NB4 (cell line): Measurements from ENCODE around the gene HELZ.
A peak's percentile ranks its signal among the peaks of the same experiment; 100 is the strongest.

ENCODE experiments used
- DNase-seq: peaks from one replicate; pipeline ENCODE4 v3.0.0; 2010; ENCODE audit warnings: low read depth
- H3K4me3 ChIP-seq: one replicate; pipeline ENCODE4 v1.5.1; 2011; ENCODE audit warnings: mild to moderate bottlenecking, low read depth, low read length, moderate library complexity
- CTCF ChIP-seq: IDR thresholded peaks from one replicate; pipeline ENCODE4 v1.5.1; 2012; ENCODE audit warnings: low read depth, low read length
- MYC ChIP-seq: IDR thresholded peaks from 2 replicates; pipeline ENCODE4 v1.6.1; 2011; ENCODE audit warnings: low read depth, low read length
- POLR2A ChIP-seq: IDR thresholded peaks from 2 replicates; pipeline ENCODE4 v1.6.1; 2011; ENCODE audit warnings: mild to moderate bottlenecking; ENCODE audit not compliant: insufficient read length; ENCODE audit errors: extremely low read depth
- TF ChIP-seq, protein P1 (sequence below): IDR thresholded peaks from 2 replicates; pipeline ENCODE4 v1.6.1; 2011; ENCODE audit warnings: low read depth, low read length

HELZ gene

GRCh38 chr17:67212231-67212630, 32.8 kb downstream of the HELZ start:
- no peak for TF ChIP-seq MYC
- TF ChIP-seq CTCF, result no peak
- TF ChIP-seq POLR2A, result no peak
- TF ChIP-seq, protein P1, sequence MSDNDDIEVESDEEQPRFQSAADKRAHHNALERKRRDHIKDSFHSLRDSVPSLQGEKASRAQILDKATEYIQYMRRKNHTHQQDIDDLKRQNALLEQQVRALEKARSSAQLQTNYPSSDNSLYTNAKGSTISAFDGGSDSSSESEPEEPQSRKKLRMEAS, result no peak
- H3K4me3 ChIP-seq, result no peak overlapping the region
- DNase-seq, result no peak

DNA sequence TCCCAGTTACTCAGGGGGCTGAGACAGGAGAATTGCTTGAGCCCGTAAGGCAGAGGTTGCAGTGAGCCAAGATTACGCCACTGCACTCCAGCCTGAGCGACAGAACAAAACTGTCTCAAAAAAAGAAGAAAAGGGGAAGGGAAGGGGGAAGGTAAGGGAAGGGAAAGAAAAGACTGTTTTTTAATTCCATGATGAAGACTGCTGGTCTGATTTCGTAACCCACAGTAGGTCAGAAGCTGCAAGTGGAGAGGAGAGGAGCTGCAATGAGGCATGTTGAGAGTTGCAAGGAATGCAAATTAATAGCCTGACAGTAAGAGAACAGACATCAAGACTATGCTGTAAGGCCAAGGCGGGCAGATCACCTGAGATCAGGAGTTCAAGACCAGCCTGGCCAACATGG, 33.3 kb downstream of the HELZ start:
- no peak overlapping the region for H3K4me3 ChIP-seq
- DNase-seq, result peak; percentile 79
- TF ChIP-seq MYC, result no peak
- no peak for TF ChIP-seq CTCF
- TF ChIP-seq, protein P1, result no peak
- no peak for TF ChIP-seq POLR2A

DNA sequence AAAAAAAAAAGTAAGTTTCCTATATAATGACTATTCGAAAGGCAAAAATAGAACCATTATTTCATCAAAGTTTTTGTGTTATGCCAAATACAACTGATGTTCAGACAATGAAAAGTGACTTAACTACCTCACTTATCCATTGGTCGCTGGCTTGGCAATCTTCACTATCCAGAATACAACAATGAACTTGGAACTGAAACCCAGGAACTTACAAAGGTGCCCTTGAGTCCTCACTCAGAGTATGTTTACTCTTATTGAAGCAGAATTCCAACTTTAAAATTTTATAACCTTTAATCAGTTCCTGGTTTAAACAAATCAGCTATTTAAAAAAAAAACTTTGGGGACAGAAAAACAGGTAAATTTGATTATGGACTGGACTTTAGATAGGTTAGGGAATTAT, 34.1 kb downstream of the HELZ start:
- H3K4me3 ChIP-seq, result no peak overlapping the region

DNA sequence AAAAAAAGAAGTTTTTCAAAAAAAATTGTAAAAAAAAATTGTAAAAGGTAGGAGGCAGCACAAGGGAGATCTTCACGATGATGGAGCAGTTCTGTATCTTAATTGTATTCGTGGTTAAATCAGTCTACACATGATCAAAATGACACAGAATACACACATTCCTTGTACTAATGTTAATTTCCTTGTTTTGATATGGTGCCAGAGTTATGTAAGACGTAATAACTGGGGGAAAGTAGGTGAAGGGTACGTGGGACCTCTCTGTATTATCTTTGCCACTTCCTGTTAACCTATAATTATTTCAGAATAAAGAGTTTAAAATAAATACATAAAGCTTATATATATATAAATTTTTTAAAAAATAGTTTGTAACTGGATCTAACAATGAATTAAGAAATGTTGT, 36.8 kb downstream of the HELZ start:
- no peak for DNase-seq
- H3K4me3 ChIP-seq, result no peak overlapping the region
- TF ChIP-seq, protein P1, result no peak
- no peak for TF ChIP-seq CTCF
- no peak for TF ChIP-seq MYC
- TF ChIP-seq POLR2A, result no peak

More for the DNA sequence above, 34.1 kb downstream of the HELZ start:
- TF ChIP-seq CTCF, result no peak
- TF ChIP-seq, protein P1, result no peak
- TF ChIP-seq POLR2A, result no peak
- no peak for TF ChIP-seq MYC
- DNase-seq, result no peak

DNA sequence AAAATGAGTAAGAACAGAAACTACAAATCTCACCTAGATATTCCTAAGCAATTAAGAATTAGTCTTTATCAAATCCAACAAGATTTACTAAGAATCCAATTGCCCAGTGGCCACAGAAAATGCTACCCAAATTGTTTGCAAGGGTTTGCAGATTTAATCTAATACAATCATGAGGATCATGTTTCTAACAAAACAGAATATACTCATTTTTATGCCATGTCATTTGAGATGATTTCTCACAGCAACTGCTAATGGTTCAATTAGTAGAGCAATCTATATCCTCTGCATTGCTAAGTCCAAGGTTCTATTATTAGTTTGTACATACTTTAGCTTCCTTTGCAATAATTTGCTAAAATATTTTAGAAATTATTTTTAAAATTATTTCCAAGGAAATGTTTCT, 41.2 kb downstream of the HELZ start:
- no peak for DNase-seq
- TF ChIP-seq CTCF (no peak), MYC (no peak), POLR2A (no peak)
- TF ChIP-seq, protein P1, result no peak
- no peak overlapping the region for H3K4me3 ChIP-seq

DNA sequence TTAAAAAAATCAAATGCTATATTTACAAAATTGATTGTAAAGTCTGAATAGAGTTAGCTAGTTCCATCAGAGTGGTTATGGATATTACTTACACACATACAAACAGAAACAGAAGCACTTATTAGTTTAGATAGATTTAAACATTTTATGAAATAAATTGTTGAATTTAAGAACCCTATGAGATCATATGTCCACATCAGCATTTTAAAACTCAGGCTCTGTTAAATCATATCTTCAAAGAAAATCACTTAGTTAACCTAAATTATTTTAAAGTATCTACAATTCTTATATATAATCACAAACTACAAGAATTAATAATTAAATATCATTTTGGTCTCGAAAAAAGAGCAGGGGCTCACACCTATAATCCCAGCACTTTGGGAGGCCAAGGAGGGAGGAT, 42.5 kb downstream of the HELZ start:
- TF ChIP-seq MYC, result no peak
- no peak for TF ChIP-seq CTCF
- TF ChIP-seq, protein P1, result no peak
- no peak for TF ChIP-seq POLR2A
- H3K4me3 ChIP-seq, result no peak overlapping the region
- DNase-seq, result no peak
